ENCODE measurements around the gene AMIGO1. TPM values are rescaled to one million over a fixed set of nuclear protein-coding genes. Genes with fewer than 3 reads are reported as not detected.

The AMIGO1 gene
- total and polyA plus RNA-seq, 2 of the 8 experiments (the other 6 are each of a cell fraction or from before 2014, with no cell fraction given), result 1.5 to 2.7 TPM

- Histone ChIP-seq H2BK15ac (ENCODE audit: low read length) (peak overlapping the region; percentile 97; the same call in 1 of the 2 replicates), H3K4me2 (ENCODE audit: insufficient read depth in 1 of 2, low read depth in 2 of 2, low read length in 2 of 2) (no peak overlapping the region), H3K9me3 (ENCODE audit: insufficient read depth in 2 of 2, low read depth in 1 of 2, low read length in 1 of 2) (no peaks in the 10 kb centered on the region), H3K14ac (ENCODE audit: insufficient read length) (no peak overlapping the region), H3K36me3 (ENCODE audit: control insufficient read depth in 2 of 4, insufficient read depth in 4 of 4, low read length in 3 of 4) (no peaks in the 10 kb centered on the region), H2AFZ (ENCODE audit: low read length) (0 out of 2 replicates have a peak overlapping the region, but pooled peaks have one; percentile 56), H2AK5ac (ENCODE audit: low read depth, low read length) (no peak overlapping the region), H2BK12ac (ENCODE audit: low read depth, low read length) (no peak overlapping the region), H2BK5ac (ENCODE audit: low read depth, low read length) (no peak overlapping the region), H3K79me1 (ENCODE audit: low read depth, low read length) (no peaks in the 10 kb centered on the region), H3K18ac (ENCODE audit: extremely low read depth, low read length) (0 out of 2 replicates have a peak overlapping the region, but pooled peaks have one; percentile 15), H4K91ac (replicated peaks; ENCODE audit: insufficient read length, low read length) (no peak overlapping the region), H4K5ac (ENCODE audit: insufficient read length, low read depth, low read length) (no peak overlapping the region), H3K23ac (ENCODE audit: insufficient read length) (no peak overlapping the region), H3K4me1 (replicated peaks in 1 of 4; ENCODE audit: control insufficient read depth in 3 of 4, insufficient read depth in 4 of 4, low read length in 3 of 4) (peaks cover 0 to 3% (median 1%) of the 10 kb centered on the region in 4 experiments; a peak in 4 of 7 replicates), H3K27me3 (replicated peaks in 1 of 4; ENCODE audit: control insufficient read depth in 3 of 4, extremely low read depth in 1 of 4, insufficient read depth in 3 of 4, low read length in 3 of 4) (no peaks in the 10 kb centered on the region), H3K9ac (replicated peaks in 1 of 4; ENCODE audit: extremely low read depth in 1 of 4, low read depth in 3 of 4, low read length in 3 of 4) (no peak overlapping the region), H2BK20ac (ENCODE audit: low read length) (peak overlapping the region; percentile 34; the same call in 1 of the 2 replicates), H3K4me3 (ENCODE audit: extremely low read depth in 1 of 4, insufficient read depth in 2 of 4, low read depth in 3 of 4, low read length in 4 of 4) (no peak overlapping the region), H3K79me2 (ENCODE audit: control insufficient read depth in 1 of 2, insufficient read depth in 2 of 2, low read length in 2 of 2) (no peaks in the 10 kb centered on the region), H3K27ac (ENCODE audit: low read depth, low read length) (no peak overlapping the region), H3K4ac (replicated peaks; ENCODE audit: insufficient read length, low read depth, low read length) (no peak overlapping the region), H3K56ac (replicated peaks; ENCODE audit: insufficient read length, low read depth, low read length) (no peak overlapping the region), H3K23me2 (ENCODE audit: low read depth, low read length) (no peaks in the 10 kb centered on the region; the same call in 1 of the 2 replicates), H4K8ac (ENCODE audit: extremely low read depth, insufficient read depth, low read length) (no peak overlapping the region), H2BK120ac (replicated peaks; ENCODE audit: low read depth, low read length) (no peak overlapping the region), H4K20me1 (replicated peaks in 1 of 2; ENCODE audit: control insufficient read depth in 1 of 2, insufficient read depth in 2 of 2, low read length in 2 of 2) (no peaks in the 10 kb centered on the region)
- no peak for DNase-seq (ENCODE audit: low read depth in 1 of 2, low spot score in 2 of 2)
- 87% methylated on average over 13 of the region's 13 CpGs; no CpG with 5 or more reads in 1 of the 2 experiments for WGBS, 2 experiments (ENCODE audit: extremely low coverage in 1 of 2, insufficient coverage in 1 of 2, insufficient read length in 1 of 2, insufficient replicate concordance in 2 of 2, low coverage in 1 of 2, low lambda C conversion rate in 2 of 2, missing lambda C conversion rate in 1 of 2)
- TF ChIP-seq CEBPB (IDR thresholded peaks at IDR 0.05; ENCODE audit: low read depth, low read length), result no peak
- TF ChIP-seq MAFK (IDR thresholded peaks at IDR 0.05; ENCODE audit: low read depth, low read length), result no peak
- TF ChIP-seq HDAC6 (IDR thresholded peaks at IDR 0.05; ENCODE audit: low read depth, low read length), result no peak
- TF ChIP-seq EP300 (IDR thresholded peaks at IDR 0.05; ENCODE audit: borderline replicate concordance in 1 of 2, low read depth in 2 of 2, low read length in 2 of 2), result no peak
- TF ChIP-seq JUN (IDR thresholded peaks at IDR 0.05; ENCODE audit: low read depth, low read length), result no peak
- no peak for FAIRE-seq
- POLR2A ChIA-PET (ENCODE audit: partially characterized antibody), result interaction anchor here (0.8 to 2.8 kb wide), 9 partner anchors 13 to 105 kb away, joined by 3 to 18 read pairs (median 7); partner anchors contain the start of genes AMIGO1, CYB561D1, GNAI3 and PSMA5
- CTCF ChIA-PET (ENCODE audit: partially characterized antibody), result interaction anchor here (0.7 to 26.3 kb wide), 12 partner anchors 8 to 557 kb away, joined by 3 to 1755 read pairs (median 6); partner anchors contain the start of genes AMIGO1, ATXN7L2, CYB561D1 and GPR61
Observed at GRCh38 chr1:109530457-109531087, 21.0 kb upstream of the AMIGO1 start.
